ENCODE measurements around the gene GOLGA8M.
"Not testable (repeated sequence)": the region's sequence is repeated elsewhere in the genome, so short reads cannot be mapped to it uniquely, and the experiment has no call there.

The GOLGA8M gene, protein sequence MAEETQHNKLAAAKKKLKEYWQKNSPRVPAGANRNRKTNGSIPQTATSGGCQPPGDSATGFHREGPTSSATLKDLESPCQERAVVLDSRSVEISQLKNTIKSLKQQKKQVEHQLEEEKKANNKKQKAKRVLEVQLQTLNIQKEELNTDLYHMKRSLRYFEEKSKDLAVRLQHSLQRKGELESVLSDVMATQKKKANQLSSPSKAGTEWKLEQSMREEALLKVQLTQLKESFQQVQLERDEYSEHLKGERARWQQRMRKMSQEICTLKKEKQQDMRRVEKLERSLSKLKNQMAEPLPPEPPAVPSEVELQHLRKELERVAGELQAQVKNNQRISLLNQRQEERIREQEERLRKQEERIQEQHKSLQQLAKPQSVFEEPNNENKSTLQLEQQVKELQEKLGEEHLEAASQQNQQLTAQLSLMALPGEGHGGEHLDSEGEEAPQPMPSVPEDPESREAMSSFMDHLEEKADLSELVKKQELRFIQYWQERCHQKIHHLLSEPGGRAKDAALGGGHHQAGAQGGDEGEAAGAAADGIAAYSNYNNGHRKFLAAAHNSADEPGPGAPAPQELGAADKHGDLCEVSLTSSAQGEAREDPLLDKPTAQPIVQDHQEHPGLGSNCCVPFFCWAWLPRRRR

DNA sequence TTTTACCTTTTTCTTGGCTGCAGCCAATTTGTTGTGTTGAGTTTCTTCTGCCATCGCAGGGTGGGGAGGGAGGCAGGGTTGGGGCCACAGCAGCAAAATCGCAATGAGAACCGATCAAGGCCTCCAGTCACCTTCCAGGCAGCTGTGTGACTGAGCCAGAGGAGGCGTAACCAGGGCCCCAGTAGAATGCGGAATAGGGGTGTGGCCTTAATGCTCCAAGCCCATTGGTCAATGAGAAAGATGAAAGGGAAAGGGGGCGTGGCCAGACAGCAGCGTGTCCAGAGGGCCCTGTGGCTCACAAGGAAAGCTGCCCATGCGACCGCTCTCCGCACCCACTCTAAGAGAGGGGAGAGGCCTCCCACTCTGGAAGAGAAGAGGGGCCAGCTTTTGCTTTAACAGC, at the start of gene GOLGA8M:
TSS of gene GOLGA8M (minus strand) at position 152 of the 400 bp plus-strand sequence. CDS start at position 54, 98 bp downstream.
- not testable (repeated sequence) for DNase-seq

DNA sequence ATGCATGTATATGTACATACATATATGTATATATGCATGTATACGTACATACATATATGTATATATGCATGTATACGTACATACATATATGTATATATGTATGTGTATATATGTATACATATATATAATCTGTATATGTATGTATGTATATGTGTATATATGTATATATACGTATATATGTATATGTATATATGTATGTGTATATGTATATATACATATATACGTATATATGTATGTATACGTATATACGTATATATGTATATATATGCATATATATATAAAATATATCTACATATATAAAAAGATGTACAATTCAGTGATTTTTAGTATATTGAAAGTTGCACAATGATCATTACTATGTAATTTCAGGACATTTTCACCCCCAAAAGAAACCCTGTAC, 30.7 kb upstream of the GOLGA8M start:
- not testable (repeated sequence) for DNase-seq

DNA sequence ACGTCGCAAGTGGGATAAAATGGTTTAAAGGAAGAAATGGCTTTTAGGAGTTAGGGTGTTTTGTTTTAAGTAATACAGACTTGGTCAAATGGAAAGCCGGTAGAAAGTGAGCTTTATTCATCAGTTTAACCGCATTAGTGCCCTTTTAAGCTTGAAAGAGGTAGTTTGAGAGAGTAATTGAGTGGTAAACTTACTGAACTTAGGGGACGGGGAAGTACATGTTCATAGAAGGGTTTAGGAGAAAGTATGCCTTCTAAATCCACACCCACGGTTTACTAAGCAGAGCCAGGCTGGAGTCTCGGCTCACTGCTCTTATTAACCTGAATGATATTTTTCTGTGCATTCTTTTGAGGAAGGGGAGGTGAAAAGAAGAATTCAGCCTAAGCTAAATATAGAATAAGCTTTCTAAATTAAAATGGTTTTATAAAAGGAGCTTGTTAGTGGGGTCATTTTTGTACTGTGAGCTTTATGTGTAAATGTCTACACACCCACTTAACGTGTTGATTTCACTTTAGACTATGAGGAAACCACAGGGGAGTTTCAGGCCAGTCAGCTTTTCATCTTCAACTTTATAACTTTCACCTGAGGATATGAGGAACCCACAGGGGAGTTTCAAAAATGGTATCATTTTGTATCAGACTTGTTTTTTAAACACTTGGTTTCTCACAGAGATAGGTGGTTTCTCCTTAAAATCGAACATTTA, 26.5 kb upstream of the GOLGA8M start:
- peak; percentile 26 for DNase-seq

DNA sequence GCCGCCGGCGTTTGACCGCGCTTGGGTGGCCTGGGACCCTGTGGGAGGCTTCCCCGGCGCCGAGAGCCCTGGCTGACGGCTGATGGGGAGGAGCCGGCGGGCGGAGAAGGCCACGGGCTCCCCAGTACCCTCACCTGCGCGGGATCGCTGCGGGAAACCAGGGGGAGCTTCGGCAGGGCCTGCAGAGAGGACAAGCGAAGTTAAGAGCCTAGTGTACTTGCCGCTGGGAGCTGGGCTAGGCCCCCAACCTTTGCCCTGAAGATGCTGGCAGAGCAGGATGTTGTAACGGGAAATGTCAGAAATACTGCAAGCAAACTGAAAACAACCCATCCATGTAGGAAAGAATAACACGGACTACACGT, 26.0 kb upstream of the GOLGA8M start:
- DNase-seq, result not testable (repeated sequence)

DNA sequence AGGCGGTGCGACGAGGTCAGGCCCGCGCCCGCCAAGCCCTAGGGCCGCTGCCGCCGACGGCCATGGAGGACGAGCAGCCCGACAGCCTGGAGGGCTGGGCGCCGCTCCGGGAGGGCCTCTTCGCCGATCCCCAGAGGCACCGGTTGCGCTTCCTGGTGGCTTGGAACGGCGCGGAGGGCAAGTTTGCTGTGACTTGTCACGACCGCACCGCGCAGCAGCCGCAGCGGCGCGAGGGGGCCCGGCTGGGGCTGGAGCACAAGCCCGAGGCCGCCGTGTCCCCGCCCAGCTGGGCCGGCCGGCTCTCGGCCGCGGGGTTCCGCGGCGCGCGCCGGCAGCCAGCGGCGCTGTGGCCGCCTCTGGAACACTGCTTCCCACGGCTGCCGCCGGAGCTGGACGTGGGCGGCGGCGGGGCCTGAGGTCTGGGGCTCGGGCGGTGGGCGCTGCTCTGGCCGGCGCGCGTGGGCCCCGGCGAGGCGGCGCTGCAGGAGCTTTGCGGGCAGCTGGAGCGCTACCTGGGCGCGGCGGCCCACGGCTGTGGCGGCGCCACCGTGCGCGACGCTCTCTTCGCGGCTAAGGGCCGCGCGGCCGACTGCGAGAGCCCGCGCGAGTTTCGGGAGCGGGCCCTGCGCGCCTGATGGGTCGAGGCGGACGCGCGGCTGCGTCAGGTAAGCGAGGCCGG, 25.4 kb upstream of the GOLGA8M start:
- DNase-seq, result peak; percentile 45

DNA sequence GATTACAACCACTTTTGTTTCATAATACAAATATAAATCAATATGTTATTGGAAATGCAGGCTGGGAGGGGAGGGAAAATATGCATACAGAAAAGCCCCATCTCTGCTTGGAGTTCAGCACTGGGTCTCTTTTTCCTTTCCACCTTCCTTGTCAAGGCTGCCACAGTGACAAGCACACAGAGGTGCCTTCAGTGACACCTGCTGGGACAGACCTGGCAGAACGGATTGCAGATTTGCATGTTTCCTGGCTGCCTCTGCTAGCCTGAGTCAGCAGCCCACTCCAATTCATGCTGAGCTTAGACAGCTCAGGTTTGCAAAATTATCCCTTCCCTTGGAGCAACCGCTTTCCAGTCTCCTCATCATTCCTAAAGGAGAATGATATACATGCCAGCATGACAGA, 15.8 kb upstream of the GOLGA8M start:
- DNase-seq, result peak; percentile 51

DNA sequence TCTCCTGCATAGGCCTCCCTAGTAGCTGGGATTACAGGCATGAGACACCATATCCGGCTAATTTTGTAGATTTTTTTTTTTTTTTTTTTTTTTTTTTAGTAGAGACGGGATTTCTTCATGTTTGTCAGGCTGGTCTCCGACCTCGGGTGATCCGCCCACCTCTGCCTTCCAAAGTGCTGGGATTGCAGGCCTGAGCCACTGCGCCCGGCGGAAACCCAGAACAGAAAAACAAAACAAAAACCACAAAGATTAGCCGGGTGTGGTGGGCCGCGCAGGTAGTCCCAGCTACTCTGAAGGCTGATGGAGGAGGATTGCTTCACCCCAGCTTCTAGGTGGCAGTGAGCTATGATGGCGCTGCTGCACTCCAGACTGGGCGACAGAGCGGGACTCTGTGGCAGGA, 14.8 kb upstream of the GOLGA8M start:
- not testable (repeated sequence) for DNase-seq

DNA sequence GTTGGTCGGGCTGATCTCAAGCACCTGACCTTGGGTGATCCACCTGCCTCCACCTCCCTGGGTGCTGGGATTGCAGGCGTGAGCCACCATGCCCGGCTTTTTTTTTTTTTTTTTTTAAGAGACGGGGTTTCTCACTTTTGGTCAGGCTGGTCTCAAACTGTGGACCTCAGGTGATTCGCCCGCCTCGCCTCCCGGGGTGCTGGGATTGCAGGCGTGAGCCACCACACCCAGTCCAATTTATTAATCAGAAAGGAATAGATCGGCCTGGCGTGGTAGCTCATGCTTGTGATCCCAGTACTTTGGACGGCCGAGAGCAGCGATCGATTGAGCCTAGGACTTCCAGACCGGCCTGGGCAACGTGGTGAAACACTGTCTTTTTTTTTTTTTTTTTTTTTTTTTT, 13.9 kb upstream of the GOLGA8M start:
- no peak for DNase-seq

DNA sequence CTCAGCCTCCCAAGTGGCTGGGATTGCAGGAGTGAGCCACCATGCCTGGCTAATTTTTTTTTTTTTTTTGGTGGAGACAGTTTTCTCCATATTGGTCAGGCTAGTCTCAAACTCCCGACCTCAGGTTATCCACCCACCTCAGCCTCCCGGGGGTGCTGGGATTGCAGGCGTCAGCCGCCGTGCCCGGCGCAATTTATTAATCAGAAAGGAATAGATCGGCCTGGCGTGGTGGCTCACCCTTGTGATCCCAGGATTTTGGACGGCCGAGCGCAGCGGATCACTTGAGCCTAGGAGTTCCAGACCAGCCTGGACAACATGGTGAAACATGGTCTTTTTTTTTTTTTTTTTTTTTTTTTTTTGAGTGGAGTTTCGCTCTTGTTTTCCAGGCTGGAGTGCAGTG, 13.3 kb upstream of the GOLGA8M start:
- DNase-seq, result no peak

DNA sequence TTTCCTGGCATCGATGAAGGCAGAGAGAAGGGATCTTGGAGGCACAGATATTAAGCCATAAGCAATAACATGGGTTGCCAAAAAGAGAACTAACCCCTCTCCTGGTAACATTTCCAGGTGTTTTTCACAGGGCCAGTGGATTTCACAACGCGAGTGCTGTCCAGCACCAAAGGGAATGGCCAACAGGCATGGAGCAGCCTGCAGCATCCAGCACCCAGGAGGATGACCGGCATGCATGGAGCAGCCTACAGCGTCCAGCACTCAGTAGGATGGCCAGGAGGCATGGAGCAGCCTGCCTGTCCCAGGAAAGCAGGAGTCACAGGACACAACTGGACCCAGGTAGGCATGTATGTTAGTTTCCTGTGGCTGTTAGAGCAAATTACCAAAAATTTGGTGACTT, 11.8 kb upstream of the GOLGA8M start:
- not testable (repeated sequence) for DNase-seq

DNA sequence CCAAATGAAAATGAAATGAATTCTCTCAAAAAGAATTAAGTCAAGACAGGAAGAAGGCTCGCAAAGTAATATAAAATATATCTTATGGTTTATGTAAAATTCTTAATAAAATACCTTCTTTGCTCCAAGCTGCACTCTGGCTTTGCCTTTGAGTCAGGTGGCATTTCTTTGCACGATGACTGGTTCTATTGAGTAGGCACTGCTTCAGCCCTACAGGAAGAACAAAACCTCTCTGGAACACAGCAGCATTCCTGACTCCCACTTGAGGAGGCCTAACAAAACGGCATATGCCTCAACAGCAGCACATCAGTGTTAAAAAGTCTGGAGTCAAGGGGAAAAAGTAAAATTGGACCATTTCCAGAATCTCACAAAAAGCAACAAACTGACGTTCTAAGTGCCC, 7.4 kb upstream of the GOLGA8M start:
- DNase-seq, result not testable (repeated sequence)

DNA sequence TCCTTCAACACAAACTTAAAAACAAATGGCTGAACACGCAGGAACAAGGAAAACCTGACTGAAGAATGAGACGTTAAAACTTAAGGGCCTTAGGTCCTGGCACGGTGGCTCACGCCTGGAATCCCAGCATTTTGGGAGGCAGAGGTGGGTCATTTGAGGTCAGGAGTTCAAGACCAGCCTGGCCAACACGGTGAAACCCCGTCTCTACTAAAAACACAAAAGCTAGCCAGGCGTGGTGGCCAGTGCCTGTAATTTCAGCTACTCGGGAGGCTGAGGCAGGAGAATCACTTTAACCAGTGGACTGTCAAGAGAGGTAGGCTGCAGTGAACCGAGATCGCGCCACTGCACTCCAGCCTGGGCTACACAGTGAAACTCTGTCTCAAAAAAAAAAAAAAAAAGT, 6.4 kb upstream of the GOLGA8M start:
- DNase-seq, result not testable (repeated sequence)

DNA sequence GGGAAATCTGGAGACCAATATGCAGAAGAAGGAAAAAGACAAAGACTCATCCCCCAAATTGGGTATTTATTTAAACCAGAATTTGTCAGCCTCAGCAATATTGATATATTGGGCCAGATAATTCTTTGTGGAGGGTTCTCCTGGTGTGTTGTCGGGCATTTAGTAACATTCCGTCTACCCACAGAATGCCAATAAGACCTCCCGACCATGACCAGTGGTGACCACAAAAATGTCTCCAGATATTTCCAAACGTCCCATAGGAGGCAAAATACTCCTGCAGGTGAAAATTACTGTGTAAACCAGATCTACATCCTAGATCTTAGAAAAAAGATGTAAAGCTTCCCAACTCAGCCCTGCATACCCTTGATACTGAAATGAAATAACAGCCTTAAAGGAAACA, 2.0 kb upstream of the GOLGA8M start:
- not testable (repeated sequence) for DNase-seq

DNA sequence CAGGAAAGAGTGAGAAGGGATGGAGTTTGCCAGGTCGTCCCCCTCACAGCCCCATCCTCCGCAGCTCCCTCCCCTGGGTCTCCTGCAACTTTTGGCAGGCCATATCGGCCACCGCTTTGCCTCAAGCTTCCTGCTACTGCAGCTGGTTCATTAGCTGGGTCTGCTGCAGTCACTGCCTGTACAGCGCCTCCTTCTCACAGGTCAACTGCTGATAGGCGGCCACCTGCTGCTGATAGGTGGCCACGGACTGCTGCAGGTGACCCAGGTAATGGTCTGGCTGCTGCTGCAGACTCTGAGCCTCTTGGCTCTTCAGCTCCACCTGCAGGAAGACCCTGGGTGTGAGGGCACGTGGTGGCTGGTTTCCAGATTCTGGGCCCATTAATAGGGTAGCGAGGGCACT, 8.3 kb downstream of the GOLGA8M start:
- not testable (repeated sequence) for DNase-seq

DNA sequence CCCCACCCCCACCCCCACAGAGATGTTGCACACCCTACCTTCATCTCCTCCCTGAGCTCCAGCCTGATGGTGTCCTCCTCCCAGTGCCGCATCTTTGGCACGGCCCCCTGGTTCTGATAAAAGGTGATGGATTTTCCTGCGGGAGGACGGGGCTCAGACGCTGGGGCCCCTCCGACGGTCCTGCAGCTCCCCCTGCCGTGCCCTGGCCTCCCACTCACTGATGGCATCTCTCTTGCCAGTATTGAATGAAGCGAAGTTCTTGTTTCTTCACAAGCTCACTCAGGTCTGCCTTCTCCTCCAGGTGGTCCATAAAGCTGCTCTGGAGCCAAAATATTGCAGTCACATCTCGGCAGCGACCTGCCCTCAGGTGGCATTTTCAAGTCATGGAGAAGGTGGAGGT, 9.8 kb downstream of the GOLGA8M start:
- DNase-seq, result not testable (repeated sequence)

DNA sequence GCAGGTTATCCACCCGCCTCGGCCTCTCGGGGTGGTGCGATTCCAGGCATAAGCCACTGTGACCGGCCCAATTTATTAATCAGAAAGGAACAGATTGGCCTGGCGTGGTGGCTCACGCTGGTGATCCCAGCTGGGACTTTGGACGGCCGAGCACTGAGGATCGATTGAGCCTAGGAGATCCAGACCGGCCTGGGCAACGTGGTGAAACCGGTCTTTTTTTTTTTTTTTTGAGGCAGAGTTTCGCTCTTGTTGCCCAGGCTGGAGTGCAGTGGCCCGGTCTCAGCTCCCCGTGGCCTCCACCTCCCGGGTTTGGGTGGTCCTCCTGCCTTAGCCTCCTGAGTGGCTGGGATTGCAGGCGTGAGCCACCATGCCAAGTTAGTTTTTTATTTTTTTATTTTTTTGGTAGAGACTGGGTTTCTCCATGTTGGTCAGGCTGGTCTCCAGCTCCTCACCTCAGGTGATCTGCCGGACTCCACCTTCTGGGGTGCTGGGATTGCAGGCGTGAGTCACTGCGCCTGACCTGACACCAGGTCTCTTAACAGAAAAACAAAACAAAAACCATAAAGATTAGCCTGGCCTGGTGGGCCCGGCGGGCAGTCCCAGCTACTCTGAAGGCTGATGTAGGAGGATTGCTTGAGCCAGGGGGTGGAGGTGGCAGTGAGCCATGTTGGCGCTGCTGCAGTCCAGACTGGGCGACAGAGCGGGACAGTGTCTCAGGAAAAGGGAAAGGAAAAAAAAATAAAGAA, 18.0 kb downstream of the GOLGA8M start:
- not testable (repeated sequence) for DNase-seq

DNA sequence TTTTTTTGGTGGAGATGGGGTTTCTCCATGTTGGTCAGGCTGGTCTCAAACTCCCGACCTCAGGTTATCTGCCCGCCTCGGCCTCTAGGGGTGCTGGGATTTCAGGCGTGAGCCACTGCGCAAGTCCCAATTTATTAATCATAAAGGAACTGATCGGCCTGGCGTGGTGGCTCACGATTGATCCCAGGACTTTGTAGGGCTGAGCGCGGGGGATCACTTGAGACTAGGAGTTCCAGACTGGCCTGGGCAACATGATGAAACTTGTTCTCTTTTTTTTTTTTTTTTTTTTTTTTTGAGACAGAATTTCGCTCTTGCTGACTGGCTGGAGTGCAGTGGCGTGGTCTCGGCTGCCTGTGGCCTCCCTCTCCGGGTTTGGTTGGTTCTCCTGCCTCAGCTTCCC, 19.2 kb downstream of the GOLGA8M start:
- DNase-seq, result not testable (repeated sequence)

DNA sequence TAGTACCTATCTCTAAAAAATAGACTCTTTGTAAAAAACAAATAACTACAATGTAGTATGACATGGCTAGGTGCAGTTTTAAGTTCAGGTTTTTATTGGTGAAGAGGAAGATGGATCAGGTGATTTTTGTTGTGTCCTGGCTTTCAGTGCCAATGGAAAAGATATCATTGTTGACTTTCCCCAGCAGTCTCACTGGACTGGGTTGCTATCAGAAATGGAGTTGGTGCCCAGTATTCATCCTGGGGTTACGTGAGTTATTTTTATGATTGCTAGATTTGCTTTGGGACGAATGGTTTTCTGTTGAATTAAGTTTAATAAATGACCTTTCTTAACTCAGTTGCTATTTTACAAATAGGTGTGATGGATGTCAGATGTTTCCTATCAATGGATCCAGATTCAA, 38.7 kb downstream of the GOLGA8M start:
- DNase-seq, result not testable (repeated sequence)

DNA sequence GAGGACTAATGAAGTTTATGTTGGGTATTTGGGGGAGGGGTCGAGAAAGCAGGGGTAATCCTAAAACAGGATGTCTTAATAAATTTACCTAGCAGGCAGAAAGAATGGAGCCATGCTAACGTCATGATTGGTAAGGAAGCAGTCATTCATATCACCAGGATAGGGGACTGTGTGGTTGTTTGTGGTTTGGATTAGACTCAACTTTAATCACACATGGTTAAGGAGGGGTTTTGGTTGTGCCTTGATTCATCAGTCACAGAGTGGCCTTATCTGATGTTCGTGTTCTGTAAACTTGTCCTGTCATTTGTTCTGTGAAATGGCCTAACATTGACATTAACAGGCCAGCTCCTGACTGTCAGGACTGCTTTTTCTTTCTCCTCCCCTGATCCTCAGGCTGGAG, 40.1 kb downstream of the GOLGA8M start:
- not testable (repeated sequence) for DNase-seq

DNA sequence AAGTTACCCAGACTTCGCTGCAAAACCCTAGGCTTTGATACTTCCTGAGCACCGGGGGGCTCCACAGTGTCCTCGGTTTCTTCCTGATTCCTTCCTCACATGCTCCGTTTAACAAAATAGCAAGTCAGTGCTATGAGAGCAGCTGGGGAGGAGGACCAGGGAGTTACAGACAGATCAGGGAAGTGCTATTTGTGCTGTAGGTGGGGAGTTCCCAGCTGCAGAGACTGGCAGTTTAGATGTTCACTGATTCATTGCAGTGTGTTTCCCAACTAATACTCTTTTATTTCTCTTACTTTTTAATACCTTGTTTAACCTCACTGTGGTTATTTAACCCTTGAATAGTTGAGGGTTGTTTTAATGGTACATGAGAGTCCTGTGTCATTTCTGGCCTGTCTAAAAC, 45.8 kb downstream of the GOLGA8M start:
- DNase-seq, result not testable (repeated sequence)

DNA sequence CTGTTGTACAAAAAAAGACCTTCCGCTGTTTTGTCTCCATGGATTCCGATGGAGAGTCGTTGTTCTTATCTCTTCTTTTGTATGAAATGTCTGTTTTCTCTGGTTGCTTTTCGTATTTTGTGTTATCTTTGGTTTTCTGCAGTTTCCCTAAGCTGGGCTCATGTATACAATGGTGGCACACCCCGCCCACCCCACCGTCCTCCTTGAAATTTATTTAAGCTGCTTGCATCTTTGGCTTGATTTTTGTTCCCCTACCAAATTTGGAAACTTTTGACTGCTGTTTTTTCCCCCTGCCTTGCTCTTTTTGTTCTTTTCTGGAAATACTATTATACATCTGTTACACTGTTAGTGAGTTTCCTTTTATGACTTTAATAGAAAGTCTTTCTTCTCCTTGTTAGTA, 47.6 kb downstream of the GOLGA8M start:
- not testable (repeated sequence) for DNase-seq

DNA sequence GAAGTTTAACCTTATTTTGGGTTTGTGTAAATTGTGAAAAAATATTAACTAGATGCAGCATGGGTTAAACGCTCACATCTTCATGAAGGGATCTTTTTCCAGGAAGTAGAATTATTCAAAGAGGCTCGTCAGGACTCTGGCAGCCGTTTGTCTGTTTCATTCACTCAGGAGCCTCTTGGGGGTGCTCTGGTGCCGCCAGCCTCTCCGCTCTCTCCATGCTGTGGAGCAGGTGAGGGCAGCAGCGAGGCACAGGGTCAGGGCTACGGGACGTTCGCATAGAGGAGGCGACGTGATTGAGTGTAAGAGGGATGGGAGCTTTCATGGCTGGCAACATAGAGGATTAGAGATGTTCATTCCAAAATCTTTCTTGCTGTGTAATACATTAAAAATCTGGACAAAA, 48.5 kb downstream of the GOLGA8M start:
- DNase-seq, result not testable (repeated sequence)
